Panc1 (cell line): ENCODE data around the gene MOK. TPM values are rescaled to one million over a fixed set of nuclear protein-coding genes. Genes with fewer than 3 reads are reported as not detected.

ENCODE experiments used
- ATAC-seq: fragments of 200-7000 bp; cut with Tn5 transposase; 2 replicates; pipeline ENCODE4 v1.9.1; 2020; ENCODE audit warnings: mild to moderate bottlenecking, moderate library complexity
- BruUV-seq: library from RNA; stranded (reverse); fragments of 400-500 nt; replicated peaks from 2 replicates; lab custom pipeline; 2021; lab: Mats Ljungman, UMichigan
- CTCF ChIA-PET: fragments of 300-600 bp; sonication (Branson Sonifier 250); formaldehyde crosslinking; loops from one replicate; lab custom pipeline; 2022; ENCODE audit warnings: antibody characterized with exemption; lab: Charles Lee
- POLR2A ChIA-PET: fragments of 300-600 bp; sonication (Branson Sonifier 250); formaldehyde crosslinking; loops from one replicate; lab custom pipeline; 2022; ENCODE audit warnings: antibody characterized with exemption; lab: Charles Lee
- DNase-seq: peaks from one replicate; pipeline ENCODE4 v3.0.0-alpha.2; 2010; ENCODE audit warnings: low read depth, low spot score
- H3K27ac ChIP-seq: 2 replicates; pipeline ENCODE4 v1.5.1; 2011; ENCODE audit warnings: mild to moderate bottlenecking, low read length, inconsistent platforms
- H3K27me3 ChIP-seq: fragments of 200-500 bp; sonication (Bioruptor generic); 2 replicates; pipeline ENCODE4 v1.6.0; 2014; ENCODE audit warnings: low read length, inconsistent platforms; ENCODE audit not compliant: control insufficient read depth, insufficient read depth
- H3K36me3 ChIP-seq: fragments of 200-500 bp; sonication (Bioruptor generic); 2 replicates; pipeline ENCODE4 v1.5.1; 2014; ENCODE audit warnings: inconsistent platforms, mild to moderate bottlenecking, low read length, moderate library complexity; ENCODE audit not compliant: control insufficient read depth, insufficient read depth
- H3K4me1 ChIP-seq: 2 replicates; pipeline ENCODE4 v1.5.1; 2011; ENCODE audit warnings: inconsistent platforms, mild to moderate bottlenecking, low read length, moderate library complexity; ENCODE audit not compliant: control insufficient read depth, insufficient read depth
- H3K4me3 ChIP-seq, 2 experiments: 2 replicates each; pipeline ENCODE4 v1.5.1; 2011 to 2012; ENCODE audit warnings: low read depth in 2 of 2, low read length in 2 of 2, mild to moderate bottlenecking in 2 of 2, inconsistent platforms in 1 of 2, moderate library complexity in 1 of 2
- H3K9me3 ChIP-seq: fragments of 200-500 bp; sonication (Bioruptor generic); 2 replicates; pipeline ENCODE4 v1.5.1; 2014; ENCODE audit warnings: low read depth, mild to moderate bottlenecking, inconsistent platforms, low read length, moderate library complexity; ENCODE audit not compliant: control insufficient read depth, insufficient read depth
- POLR2AphosphoS5 ChIP-seq: IDR thresholded peaks from 2 replicates; pipeline ENCODE4 v1.6.1; 2012; ENCODE audit warnings: mild to moderate bottlenecking, low read depth, low read length, moderate library complexity
- SIN3A ChIP-seq: IDR thresholded peaks from 2 replicates; pipeline ENCODE4 v1.6.1; 2012; ENCODE audit warnings: low read depth, mild to moderate bottlenecking, low read length, moderate library complexity, borderline replicate concordance; ENCODE audit not compliant: insufficient read depth
- TCF7L2 ChIP-seq: IDR thresholded peaks from 2 replicates; pipeline ENCODE4 v1.6.1; 2011; ENCODE audit warnings: mild to moderate bottlenecking, low read depth, low read length, inconsistent platforms
- in situ Hi-C: cut with HindIII; loops from 2 replicates; pipeline ENCODE4 v1.10.0; 2016; ENCODE audit warnings: low sequenced_read_pairs, low pct_unique_long_range_greater_than_20kb
- intact Hi-C: fragments of 100-400 bp; cut with micrococcal nuclease; formaldehyde crosslinking; loops from one replicate; pipeline ENCODE4 v1.10.0; 2022; ENCODE audit not compliant: unreplicated experiment
- total RNA-seq: library from RNA; stranded (reverse); gene quantifications from one replicate; pipeline ENCODE4 v1.2.1, GENCODE V29; 2021; ENCODE audit not compliant: unreplicated experiment
- TF ChIP-seq, protein P1 (sequence below), 2 experiments: IDR thresholded peaks; 2 replicates each; pipeline ENCODE4 v1.6.1; 2011 to 2012; ENCODE audit warnings: low read depth in 2 of 2, control low read depth in 1 of 2, low read length in 1 of 2, mild to moderate bottlenecking in 1 of 2, moderate library complexity in 1 of 2; ENCODE audit not compliant: insufficient read depth in 1 of 2
- TF ChIP-seq, protein P2 (sequence below): fragments of 450-650 bp; IDR thresholded peaks from 2 replicates; pipeline ENCODE4 v1.5.1; 2017; ENCODE audit warnings: mild to moderate bottlenecking

The MOK gene
- total RNA-seq, 1 experiment from 2014 or later, result 9.8 TPM

DNA sequence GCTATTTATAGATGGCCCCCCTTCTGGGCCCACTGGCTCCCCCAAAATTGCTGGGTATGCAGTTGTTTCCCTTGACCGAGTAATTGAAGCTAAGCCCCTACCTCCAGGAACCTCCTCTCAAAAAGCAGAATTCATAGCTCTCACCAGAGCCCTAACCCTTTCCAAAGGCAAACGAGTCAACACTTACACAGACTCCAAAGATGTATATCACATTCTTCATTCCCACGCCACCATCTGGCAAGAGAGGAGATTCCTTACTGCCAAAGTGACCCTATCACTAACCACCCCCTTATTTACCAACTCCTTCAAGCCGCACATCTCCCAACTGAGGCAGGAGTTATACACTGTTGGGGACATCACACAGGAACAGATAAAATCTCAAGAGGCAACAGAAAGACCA is 66.8 kb downstream of the MOK start:
- Histone ChIP-seq H3K4me3 (no peak overlapping the region), H3K27me3 (no peaks in the 10 kb centered on the region), H3K36me3 (no peaks in the 10 kb centered on the region), H3K27ac (no peak overlapping the region), H3K4me1 (no peaks in the 10 kb centered on the region; the same call in none of the 2 replicates), H3K9me3 (no peaks in the 10 kb centered on the region)
- CTCF ChIA-PET, result no interaction called here
- no TSS peak for BruUV-seq
- no peak for DNase-seq
- POLR2A ChIA-PET, result no interaction called here
- in situ Hi-C loops (no loop called here), intact Hi-C loops (no loop called here)
- TF ChIP-seq, protein P1, sequence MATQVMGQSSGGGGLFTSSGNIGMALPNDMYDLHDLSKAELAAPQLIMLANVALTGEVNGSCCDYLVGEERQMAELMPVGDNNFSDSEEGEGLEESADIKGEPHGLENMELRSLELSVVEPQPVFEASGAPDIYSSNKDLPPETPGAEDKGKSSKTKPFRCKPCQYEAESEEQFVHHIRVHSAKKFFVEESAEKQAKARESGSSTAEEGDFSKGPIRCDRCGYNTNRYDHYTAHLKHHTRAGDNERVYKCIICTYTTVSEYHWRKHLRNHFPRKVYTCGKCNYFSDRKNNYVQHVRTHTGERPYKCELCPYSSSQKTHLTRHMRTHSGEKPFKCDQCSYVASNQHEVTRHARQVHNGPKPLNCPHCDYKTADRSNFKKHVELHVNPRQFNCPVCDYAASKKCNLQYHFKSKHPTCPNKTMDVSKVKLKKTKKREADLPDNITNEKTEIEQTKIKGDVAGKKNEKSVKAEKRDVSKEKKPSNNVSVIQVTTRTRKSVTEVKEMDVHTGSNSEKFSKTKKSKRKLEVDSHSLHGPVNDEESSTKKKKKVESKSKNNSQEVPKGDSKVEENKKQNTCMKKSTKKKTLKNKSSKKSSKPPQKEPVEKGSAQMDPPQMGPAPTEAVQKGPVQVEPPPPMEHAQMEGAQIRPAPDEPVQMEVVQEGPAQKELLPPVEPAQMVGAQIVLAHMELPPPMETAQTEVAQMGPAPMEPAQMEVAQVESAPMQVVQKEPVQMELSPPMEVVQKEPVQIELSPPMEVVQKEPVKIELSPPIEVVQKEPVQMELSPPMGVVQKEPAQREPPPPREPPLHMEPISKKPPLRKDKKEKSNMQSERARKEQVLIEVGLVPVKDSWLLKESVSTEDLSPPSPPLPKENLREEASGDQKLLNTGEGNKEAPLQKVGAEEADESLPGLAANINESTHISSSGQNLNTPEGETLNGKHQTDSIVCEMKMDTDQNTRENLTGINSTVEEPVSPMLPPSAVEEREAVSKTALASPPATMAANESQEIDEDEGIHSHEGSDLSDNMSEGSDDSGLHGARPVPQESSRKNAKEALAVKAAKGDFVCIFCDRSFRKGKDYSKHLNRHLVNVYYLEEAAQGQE (IDR thresholded peaks at IDR 0.05; ENCODE audit: insufficient read depth in 1 of 2, low read depth in 2 of 2, low read length in 1 of 2), result no peak
- TF ChIP-seq TCF7L2 (no peak), SIN3A (no peak), POLR2AphosphoS5 (no peak)
- no peak for ATAC-seq

DNA sequence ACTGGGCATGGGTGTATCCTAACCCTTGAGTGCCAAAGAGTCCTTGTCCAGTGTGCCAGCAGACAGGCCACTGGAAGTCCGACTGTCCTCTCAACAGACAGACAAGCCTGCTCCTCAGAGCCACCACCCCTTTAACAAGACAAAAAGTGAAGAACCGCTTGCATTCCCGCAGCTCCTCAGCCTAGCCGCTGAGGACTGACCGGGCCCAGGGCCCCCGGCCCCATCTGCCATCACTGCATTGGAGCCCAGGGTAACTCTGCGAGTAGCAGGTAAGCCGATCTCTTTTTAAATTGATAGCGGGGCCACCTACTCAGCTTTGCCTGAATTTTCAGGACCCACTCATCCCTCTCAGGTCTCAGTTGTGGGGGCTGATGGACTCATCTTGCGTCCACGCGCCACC is 68.9 kb downstream of the MOK start:
- in situ Hi-C loops, result no loop called here
- Histone ChIP-seq H3K27me3 (no peaks in the 10 kb centered on the region), H3K36me3 (no peaks in the 10 kb centered on the region), H3K4me1 (no peaks in the 10 kb centered on the region; the same call in none of the 2 replicates), H3K27ac (no peak overlapping the region), H3K9me3 (no peaks in the 10 kb centered on the region), H3K4me3 (no peak overlapping the region)
- DNase-seq (no peak), ATAC-seq (no peak)
- TF ChIP-seq POLR2AphosphoS5 (no peak), TCF7L2 (no peak)
- TF ChIP-seq, protein P2, sequence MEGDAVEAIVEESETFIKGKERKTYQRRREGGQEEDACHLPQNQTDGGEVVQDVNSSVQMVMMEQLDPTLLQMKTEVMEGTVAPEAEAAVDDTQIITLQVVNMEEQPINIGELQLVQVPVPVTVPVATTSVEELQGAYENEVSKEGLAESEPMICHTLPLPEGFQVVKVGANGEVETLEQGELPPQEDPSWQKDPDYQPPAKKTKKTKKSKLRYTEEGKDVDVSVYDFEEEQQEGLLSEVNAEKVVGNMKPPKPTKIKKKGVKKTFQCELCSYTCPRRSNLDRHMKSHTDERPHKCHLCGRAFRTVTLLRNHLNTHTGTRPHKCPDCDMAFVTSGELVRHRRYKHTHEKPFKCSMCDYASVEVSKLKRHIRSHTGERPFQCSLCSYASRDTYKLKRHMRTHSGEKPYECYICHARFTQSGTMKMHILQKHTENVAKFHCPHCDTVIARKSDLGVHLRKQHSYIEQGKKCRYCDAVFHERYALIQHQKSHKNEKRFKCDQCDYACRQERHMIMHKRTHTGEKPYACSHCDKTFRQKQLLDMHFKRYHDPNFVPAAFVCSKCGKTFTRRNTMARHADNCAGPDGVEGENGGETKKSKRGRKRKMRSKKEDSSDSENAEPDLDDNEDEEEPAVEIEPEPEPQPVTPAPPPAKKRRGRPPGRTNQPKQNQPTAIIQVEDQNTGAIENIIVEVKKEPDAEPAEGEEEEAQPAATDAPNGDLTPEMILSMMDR, result no peak
- TF ChIP-seq, protein P1 (IDR thresholded peaks at IDR 0.05; ENCODE audit: insufficient read depth in 1 of 2, low read depth in 2 of 2, low read length in 1 of 2), result no peak
- CTCF ChIA-PET, result no interaction called here
- POLR2A ChIA-PET, result interaction anchor here (0.6 kb wide), 1 partner anchor 70 kb away, joined by 11 read pairs; no protein-coding TSS in a partner anchor
- no TSS peak for BruUV-seq
- intact Hi-C loops, result no loop called here
